HG03025 (cell line): ENCODE data around the gene CMIP.

Experiments
- ATAC-seq: cut with Tn5 transposase; IDR thresholded peaks from one replicate; pipeline ENCODE4 v1.9.1; 2021; ENCODE audit warnings: mild to moderate bottlenecking, moderate library complexity; ENCODE audit not compliant: unreplicated experiment, low FRiP score

CMIP gene

DNA sequence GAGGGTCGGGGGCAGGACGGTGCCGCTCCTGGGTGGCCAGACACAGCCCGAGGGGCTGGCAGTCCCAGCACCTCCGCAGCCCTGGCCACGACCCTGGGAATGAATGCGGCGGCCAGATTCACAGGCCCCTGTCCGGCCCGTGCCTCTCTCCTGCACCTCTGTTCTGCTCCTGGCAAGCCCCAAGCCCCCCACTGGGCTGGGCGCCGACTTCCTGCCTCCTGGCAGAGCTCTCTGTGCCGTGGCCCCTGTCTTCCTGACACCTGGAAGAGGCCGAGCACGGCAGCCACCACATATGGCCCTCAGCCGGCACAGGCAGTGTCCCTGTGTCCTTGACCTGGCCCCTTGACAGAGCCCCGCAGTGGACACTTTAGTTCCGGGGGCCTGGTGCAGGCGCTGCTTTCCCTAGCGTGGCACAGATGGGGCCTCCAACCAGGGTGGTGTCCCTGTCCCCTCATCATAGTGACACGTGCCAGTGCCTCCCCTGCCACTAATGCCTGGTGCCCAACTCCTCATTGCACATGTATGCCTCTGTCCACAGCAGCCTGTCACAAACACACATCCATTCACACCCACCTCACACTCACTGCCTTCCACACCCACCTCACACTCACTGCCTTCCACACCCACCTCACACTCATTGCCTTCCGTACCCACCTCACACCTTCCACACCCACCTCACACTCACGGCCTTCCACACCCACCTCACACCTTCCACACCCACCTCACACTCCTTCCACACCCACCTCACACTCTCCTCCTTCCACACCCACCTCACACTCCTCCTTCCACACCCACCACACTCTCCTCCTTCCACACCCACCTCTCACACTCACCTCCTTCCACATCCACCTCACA, 223.9 kb downstream of the CMIP start:
- no peak for ATAC-seq

DNA sequence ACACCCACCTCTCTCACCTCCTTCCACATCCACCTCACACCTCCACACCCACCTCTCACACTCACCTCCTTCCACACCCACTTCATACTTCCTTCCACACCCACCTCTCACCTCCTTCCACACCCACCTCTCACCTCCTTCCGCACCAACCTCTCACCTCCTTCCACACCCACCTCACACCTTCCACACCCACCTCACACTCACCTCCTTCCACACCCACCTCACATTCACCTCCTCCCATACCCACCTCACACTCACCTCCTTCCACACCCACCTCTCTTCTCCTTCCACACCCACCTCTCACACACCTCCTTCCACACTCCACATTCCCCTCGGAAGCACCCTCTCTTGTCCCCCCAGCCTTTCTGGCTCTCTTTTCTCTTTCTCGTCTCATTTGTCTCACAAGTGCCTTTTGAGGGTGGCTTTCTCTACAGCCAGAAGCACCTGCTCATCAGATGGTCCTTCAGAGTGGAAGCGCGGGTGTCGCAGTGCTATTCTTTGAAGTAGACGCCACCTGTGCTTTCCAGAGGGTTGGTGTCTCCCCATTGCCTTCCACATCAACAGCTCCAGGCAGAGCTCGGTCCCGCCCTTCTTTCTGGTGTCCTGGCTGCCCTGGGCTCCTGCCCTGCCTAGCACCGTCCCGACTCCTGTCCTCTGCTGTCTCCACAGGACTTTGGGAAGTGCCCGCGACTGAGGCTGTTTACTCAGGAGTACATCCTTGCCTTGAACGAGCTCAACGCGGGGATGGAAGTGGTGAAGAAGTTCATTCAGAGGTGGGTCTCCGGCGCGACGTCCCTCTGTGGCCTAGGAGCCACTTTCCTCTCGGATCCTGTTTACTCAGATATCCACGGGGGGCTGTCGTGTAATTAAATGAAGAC, 225.1 kb downstream of the CMIP start:
- ATAC-seq, result no peak

DNA sequence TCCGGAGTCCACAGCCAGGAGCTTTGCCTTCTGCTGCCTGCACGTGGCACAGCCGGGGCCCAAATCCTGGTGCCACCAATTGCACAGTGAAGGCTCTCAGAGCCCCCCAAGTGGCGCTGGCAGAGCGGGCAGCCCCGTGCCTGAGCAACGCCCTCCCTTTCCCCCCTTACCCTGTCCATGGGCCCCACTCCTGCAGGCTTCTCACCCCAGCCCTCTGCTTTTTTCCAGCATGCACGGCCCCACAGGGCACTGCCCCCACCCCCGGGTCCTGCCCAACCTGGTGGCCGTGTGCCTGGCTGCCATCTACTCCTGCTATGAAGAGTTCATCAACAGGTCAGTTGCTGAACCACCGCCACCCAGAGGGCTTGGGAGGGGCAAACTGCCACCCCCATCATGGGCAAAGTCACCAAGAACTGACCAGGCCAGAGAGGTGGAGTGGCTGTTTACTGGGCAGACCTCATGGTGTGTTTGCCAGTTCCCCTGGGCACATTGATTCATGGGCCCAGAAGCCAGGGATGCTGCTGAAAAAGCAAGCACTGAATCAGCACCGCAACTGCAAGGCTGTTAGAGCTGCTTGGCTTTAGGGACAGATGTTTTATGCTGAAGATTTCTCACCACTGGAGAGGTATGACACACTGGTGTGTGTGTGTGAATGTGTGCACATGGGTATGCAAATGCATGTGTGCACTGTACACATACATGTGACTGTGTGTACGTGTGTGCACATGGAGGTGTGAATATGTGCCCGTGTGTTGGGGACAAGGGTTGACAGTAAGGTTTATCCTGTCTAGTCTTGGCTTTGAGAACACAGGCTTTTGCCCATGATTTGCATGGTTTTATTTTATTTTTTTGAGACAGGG, 227.4 kb downstream of the CMIP start:
- ATAC-seq, result no peak

DNA sequence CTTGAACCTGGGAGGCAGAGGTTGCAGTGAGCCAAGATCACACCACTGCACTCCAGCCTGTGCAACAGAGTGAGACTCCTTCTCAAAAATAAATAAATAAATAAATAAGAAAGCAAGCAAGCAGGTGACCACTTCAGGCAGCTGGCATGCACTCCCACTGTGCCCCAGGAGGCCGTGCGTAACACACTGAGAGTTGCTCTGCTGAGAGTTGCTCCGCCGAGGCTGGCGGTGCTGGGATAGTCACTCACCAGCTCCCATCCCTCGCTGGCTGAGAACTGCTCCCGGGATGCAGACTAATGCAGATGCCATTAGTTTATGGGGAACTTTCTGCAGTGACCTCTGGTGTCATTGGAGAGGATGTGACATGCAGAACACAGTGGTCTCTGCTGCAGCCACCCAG, 228.8 kb downstream of the CMIP start:
- ATAC-seq, result no peak

DNA sequence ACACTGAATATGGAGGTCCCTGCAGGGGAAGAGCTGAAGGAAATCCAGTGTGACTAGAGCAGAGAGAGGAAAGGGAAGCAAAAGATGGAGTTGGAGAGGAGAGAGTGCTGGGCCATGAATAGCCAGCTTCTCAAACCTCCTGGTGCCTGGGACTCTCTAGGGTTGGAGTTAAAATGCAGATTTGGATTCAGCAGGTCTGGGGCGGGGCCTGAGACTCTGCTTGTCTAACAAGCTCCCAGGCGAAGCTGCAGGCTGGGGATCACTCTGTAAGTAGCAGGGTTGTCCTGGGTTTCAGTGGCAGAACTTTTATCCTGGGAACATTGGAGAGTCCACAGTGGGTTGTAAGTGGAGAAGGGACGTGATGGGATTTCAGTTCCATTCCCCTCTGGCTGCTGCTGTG, 231.1 kb downstream of the CMIP start:
- ATAC-seq, result no peak

DNA sequence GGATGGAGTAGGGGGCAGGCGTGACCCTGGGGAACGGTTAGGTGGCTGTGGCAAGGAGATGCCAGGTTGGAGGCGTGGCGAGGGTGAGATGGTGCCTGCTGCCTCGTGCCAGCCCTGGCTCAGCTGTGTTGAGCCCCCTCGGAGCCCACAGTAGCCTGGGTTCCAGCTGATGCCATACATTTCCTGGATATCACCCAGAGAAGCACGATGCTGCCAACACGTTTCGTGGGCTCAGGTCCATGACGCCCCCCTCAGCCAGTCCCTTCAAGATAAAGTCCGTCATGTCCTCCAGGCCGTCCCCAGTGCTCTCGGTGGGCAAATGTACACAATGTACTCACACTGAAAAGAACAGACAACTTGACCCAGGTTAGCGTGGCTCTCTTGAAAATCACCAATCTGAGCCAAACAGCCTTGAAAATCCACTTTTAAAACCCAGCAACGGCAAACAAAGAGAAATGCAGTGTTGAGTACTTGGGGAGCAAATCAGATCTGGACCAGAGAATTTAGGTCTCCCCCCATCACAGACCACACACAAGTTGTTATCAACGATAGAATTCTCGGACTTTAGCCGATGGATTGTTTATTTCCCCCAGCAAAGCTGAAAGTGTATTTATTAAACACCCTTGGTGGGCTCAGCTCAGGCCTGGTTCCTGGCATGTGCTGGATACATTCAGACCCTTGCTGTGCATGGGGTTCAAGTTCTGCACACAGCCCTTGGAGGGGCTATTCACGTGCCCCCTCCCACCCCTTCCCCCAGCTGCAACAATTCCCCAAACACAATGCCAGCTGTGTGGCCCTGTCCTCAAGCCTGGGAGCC, 231.7 kb downstream of the CMIP start:
- ATAC-seq, result no peak

DNA sequence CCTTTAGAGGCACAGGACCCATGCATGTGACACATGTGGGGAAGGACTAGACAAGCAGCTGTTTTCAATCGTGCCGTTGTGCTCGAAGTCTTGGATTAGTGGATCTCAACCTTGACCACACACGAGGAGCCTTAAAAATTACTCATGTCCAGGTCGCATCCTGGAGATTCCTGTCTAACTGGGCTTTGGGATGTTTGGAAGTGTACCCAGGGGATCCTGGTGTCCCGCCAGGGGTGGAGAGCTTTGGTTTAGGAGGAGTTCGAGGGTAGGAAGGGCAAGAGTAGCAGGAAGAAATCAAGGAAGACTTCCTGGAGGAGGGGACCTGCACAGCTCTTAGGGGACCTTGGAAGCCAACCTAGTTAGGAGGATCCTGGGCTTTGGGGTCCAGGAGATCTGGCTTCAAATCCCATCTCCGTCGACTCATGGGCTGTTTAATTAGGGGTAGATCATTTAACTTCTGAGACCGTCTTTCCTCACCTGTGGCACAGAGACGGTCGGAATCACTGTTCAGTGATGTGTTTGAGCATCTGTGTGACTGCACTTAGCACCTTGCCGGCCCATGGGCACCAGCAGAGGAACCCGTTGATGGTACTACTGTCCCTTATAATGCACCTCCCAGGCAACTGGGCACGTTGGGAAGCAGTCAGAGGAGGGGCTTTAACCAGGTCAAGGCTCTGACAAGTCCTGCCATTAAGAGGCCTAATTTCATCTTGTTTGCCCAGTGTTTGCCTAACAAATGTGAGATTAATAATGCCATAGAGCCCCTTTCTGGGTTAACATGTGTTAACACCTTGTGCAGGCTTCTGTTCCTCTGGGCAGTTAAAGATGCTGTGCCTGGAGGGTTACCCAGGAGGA, 232.5 kb downstream of the CMIP start:
- no peak for ATAC-seq

DNA sequence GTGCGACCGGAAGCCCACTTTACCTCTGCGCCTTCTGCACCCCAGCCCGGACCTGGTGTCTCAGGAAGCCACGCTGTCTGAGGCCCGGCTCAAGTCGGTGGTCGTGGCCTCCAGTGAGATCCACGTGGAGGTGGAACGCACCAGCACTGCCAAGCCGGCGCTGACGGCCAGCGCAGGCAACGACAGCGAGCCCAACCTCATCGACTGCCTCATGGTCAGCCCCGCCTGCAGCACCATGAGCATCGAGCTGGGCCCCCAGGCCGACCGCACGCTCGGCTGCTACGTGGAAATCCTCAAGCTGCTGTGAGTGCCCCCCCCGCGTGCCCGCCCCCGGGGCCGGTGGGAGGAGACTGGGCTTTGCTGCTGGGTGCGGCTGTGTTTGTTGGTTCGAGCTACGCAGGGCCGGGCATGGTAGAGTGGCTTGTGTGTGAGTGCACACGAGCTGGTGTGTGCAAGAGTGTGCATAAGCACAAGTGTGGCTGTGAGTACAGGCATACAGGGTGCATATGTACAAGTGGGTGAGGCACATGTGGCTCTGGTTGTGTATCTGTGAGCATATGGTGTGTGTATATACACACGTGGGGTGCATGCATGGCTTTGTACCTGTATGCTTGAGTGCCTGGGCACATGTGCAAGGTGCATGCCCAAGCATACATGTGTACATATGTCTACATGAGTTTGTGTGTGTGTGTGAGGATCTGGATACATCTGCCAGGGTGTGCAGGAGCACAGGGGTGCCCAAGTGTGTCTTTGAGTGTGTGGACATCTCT, 233.9 kb downstream of the CMIP start:
- no peak for ATAC-seq

DNA sequence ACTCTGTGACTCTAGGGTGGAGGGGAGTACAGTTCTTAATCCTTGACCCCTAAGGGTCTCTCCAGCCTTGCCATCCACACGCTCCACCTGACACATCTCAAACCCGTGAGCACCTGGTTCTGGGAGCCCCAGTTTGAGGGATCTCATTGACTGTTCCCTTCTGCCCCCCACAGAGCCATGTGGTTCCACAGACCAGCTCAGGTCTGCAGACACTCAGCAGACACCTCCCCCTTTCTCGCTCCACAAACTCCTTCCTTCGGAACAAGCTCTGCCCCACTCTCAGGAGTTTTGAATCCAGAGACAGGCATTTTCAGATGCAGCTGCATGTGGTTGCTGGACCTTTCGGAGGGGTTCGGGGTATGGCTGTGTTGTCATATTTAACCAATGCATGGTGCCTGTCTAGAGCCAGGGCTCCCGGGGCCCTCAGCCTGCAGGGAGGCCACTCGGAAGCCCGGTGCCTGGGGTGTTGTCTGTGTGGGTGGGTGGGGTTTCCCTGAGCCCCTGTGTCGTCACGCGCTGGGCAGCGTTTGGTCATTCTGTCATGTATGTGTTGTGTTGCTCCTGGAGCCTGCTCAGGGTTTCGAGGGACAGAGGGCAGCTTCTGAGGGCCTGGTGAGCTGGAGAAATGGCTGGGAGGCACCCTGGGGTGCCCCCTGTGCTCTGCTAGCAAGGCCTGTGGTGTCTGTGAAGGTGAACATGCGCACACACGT, 235.3 kb downstream of the CMIP start:
- no peak for ATAC-seq

DNA sequence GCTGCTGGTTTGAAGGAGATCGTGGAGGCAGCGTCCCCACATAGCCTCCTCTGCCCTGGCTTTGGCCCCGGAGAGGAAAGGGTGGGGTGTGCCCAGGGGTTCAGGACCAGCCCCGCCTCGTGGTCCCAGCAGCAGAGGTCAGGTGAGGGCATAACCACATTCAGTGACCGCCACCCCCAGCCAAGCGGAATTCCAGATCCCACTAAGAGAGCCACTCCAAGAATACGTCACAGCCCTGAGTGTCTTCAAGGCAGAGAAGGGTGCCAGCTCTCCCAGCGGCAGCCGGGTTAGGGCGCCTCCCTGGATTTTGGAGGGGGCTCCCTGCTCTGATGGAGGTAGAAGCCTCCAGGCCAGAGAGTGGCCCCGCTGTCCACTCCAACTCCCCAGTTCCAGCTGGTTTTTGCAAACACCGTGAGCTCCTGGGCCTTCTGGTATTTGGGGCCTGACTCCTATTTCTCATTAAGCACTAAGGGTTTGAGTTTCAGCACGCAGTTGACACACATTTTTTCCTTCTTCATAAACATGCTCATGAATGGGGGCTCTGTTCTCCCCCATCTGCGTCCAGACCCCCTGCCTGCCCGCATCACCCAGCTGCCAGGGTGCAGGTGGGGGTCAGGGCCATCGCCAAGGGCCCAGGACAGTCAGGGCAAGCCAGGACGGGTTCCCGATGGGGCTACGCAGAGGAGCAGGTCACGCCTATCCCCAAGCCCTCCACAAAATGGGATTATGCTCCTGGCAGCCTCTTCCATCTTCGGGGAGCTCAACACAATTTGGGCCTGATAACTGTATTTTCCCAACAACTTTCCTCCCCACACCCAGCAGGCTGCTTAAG, 236.1 kb downstream of the CMIP start:
- ATAC-seq, result no peak

DNA sequence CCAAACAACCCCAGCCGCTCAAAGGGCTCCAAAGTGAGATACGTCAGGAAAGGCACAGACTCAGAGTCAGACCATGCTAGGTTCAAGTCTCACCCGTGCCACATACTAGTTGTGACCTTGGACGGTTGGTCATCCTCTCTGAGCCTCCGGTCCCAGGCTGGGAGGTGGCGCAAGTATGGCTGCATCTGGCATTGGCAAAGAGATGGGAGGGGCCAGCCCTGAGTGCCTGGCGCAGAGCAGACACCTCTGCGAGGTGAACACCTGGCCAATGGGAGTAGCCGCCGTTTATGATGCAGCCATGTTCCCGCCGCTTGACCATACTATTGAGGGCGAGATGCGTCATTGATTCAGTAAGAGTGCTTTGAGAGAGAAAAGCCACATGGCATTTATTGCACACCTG, 236.7 kb downstream of the CMIP start:
- ATAC-seq, result no peak

DNA sequence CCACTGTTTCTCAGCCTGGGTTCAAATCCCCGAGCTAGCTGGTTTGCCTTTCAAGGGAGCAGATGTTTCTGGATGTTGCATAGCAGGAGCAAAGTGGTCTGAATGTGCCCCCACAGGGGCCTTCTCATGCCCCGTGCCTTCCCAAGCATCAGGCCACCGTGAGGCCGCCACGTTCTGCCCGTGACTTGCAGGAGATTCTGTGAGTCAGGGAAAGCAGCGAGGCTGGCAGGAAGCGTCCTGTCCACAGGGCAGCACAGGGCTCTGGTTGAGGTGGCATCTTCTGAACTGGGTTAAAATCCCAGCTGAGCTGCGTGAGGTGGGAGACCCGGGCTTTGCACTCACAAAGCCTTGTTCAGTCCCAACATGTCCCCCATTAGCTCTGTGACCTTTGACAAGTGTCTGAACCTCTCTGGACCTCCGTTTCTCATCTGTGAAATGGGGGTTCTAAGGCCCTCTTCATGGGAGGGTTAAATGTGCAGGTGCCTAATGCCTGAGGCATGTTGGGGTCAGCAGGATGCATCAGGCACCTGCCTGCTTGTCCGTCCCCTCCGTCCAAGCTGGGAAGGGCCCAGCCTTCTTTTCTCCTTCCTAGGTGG, 239.7 kb downstream of the CMIP start:
- ATAC-seq, result no peak

DNA sequence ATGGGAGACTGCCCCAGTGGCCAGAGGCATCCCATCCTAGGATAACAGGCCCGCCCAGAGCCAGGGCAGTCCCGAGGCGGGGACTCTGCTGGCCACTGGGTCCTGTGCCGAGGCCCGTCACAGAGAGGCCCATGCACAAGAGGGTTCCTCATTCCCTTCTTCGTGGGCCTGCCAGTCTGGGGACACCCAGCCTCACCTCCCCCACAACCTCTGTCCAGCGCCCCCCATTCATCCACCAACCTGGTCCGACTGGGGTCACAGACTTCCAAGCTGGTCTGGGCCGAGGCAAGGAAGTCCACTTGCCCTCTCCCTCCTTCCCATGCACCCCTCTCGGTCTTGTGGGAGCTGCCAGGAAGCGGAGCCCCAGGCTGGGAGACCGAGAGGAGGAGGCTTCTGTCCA, 240.3 kb downstream of the CMIP start:
- no peak for ATAC-seq

DNA sequence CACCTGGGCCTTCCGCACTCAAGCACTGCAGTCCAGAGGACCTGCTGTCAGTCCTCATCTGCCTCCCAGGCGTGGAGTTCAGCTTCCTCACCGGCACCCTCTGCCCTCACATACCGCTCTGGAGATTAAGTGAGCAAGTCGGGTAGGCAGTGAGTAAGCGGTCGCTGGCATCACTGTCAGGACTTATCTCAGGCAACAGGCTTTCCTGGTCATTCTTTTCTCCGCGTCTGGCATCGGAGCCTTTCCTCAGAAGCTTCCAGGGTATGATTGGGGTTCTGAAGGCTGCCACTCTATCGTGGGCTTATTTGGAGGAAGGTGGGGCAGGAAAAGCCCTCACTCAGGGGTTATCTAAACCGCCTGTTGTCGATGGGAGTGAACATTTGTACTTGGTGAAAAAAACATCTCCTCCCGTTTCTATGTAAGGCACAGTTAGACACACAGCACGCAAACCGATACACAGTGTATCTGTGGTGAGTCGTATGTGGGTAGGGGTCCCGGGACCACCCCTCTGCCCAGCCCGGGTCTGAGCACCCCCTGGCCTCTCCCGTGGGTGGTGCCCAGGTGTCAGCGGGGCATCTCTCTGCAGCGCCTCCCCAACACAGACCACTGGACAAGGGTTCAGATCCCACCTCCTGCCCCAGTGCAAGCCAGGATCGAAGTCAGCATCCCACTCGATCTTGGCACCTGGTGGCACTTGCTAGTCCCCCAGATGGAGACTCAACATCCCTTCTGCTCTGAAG, 242.0 kb downstream of the CMIP start:
- ATAC-seq, result no peak

DNA sequence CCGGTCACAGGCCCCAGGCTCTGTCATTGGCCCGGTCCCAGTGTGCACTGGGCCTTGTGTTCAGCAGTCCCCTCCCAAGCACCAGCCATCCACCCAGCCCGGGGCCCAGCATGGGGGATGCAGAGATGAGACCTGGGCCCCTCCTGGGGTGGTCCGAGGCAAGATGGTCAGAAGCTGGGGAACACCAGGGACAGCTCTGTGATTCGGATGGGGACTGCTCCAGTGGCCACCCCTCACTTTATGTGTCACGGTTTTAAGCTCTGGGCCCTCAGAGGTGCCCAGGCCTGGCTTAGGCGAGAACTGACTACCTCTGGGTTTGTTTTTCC, 242.5 kb downstream of the CMIP start:
- ATAC-seq, result no peak

DNA sequence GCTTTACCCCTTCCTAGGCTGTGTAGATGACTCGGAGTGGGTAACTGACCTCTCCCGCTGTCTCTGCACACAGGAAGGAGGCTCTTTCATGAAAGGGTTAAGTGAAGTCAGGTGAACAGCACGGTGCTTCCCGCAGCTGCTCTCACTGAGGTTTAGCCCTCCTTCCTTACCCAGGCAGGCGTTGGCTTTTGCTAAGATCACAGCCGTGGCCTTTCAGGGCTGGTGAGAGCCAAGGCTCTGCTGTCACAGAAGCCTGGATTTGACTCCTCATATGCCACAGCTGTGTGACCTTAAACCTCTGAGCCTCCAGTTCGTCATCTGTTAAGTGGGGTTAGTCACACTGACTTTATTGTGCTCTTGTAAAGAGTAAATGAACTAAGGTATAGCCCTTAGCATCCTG, 243.6 kb downstream of the CMIP start:
- no peak for ATAC-seq
